ENCODE results near the gene FANCE. TPM values are rescaled to one million over a fixed set of nuclear protein-coding genes. Genes with fewer than 3 reads are reported as not detected.
"Not testable (repeated sequence)": the region's sequence is repeated elsewhere in the genome, so short reads cannot be mapped to it uniquely, and the experiment has no call there.

FANCE gene
- total and polyA plus RNA-seq, 8 donors = 5.4 to 13.7 (median 11.6) TPM

GRCh38 chr6:35511562-35511941 lies 59.4 kb downstream of the FANCE start:
- no peaks in the 10 kb centered on the region for H3K36me3 ChIP-seq
- ATAC-seq (no peak), DNase-seq (peak in 1 of 4 donors; percentile 73)
- H3K27me3 ChIP-seq = peaks cover 11 to 57% of the 10 kb centered on the region in 2 donors
- TF ChIP-seq CTCF (IDR thresholded peaks at IDR 0.05) = no peak
- no peaks in the 10 kb centered on the region for H3K9me3 ChIP-seq
- intact Hi-C loops (cut with DNase I) = no loop called here
- H3K27ac ChIP-seq = no peak overlapping the region
- no peaks in the 10 kb centered on the region for H3K4me1 ChIP-seq
- no peak overlapping the region for H3K4me3 ChIP-seq

- DNase-seq (peak in 1 of 4 donors; percentile 64), ATAC-seq (no peak)
- H3K4me3 ChIP-seq = no peak overlapping the region
- intact Hi-C loops (cut with DNase I) = no loop called here
- no peaks in the 10 kb centered on the region for H3K36me3 ChIP-seq
- TF ChIP-seq CTCF (IDR thresholded peaks at IDR 0.05) = no peak
- peaks cover 11 to 53% of the 10 kb centered on the region in 2 donors for H3K27me3 ChIP-seq
- H3K27ac ChIP-seq = no peak overlapping the region
- no peaks in the 10 kb centered on the region for H3K4me1 ChIP-seq
- H3K9me3 ChIP-seq = no peaks in the 10 kb centered on the region
These were observed 59.9 kb downstream of the FANCE start for GRCh38 chr6:35512006-35512405.

- intact Hi-C loops (cut with DNase I) = no loop called here
- ATAC-seq = no peak
- peaks cover 11 to 53% of the 10 kb centered on the region in 2 donors for H3K27me3 ChIP-seq
- H3K27ac ChIP-seq = no peak within 1 kb of the TSS
- peak in 1 of 4 donors; percentile 24 for DNase-seq
- no peak within 1 kb of the TSS for H3K4me3 ChIP-seq
- no peak for TF ChIP-seq CTCF (IDR thresholded peaks at IDR 0.05)
- no peaks in the 10 kb centered on the region for H3K4me1 ChIP-seq
- no peaks in the 10 kb centered on the region for H3K36me3 ChIP-seq
- no peaks in the 10 kb centered on the region for H3K9me3 ChIP-seq
These were observed 60.6 kb downstream of the FANCE start, which contains the start of gene TULP1 for GRCh38 chr6:35512740-35513139. Gene TULP1 (minus strand): TSS chr6:35512896. CDS start chr6:35512858, 38 bp downstream.

GRCh38 chr6:35514587-35514986 lies 62.4 kb downstream of the FANCE start:
- Histone ChIP-seq H3K4me1 (no peaks in the 10 kb centered on the region), H3K4me3 (no peak overlapping the region), H3K27me3 (peaks cover 11 to 42% of the 10 kb centered on the region in 2 donors), H3K9me3 (no peaks in the 10 kb centered on the region), H3K36me3 (no peaks in the 10 kb centered on the region), H3K27ac (no peak overlapping the region)
- no peak for TF ChIP-seq CTCF (IDR thresholded peaks at IDR 0.05)
- intact Hi-C loops (cut with DNase I) = no loop called here
- ATAC-seq (no peak), DNase-seq (no peak)

GRCh38 chr6:35515939-35516338 lies 63.8 kb downstream of the FANCE start:
- ATAC-seq; H3K4me3 ChIP-seq; H3K4me1 ChIP-seq; intact Hi-C loops (cut with DNase I); H3K27ac ChIP-seq; H3K9me3 ChIP-seq; DNase-seq; H3K36me3 ChIP-seq: not testable (repeated sequence)
- H3K27me3 ChIP-seq = peaks cover 11 to 28% of the 10 kb centered on the region in 2 donors

Small RNA genes lying within 50 kb of the gene (microRNA-seq; reads per million reads assigned to microRNA genes)
- 0.14 to 1.3 reads per million in 2 donors for gene MIR7111

Other genes starting within 250 kb of the FANCE start
- gene SCUBE3, start 238.4 kb upstream of the FANCE start, total RNA-seq = 1 to 10 TPM; 2.2 TPM
- gene SCUBE3, start 238.4 kb upstream of the FANCE start, polyA plus RNA-seq (ENCODE audit: insufficient read length in 6 of 6) = 1 to 10 TPM; 3.5 to 4.7 (median 4.3) TPM
- gene ZNF76, start 192.6 kb upstream of the FANCE start, total RNA-seq = 10 to 100 TPM; 28.3 to 32.5 TPM
- gene ZNF76, start 192.6 kb upstream of the FANCE start, polyA plus RNA-seq (ENCODE audit: insufficient read length in 6 of 6) = 10 to 100 TPM; 36.8 to 44.4 (median 42.4) TPM
- gene DEF6, start 154.5 kb upstream of the FANCE start, total RNA-seq = 10 to 100 TPM in 1 of 2 donors, 1 to 10 TPM in 1; 9.9 to 21.9 TPM
- gene DEF6, start 154.5 kb upstream of the FANCE start, polyA plus RNA-seq (ENCODE audit: insufficient read length in 6 of 6) = 1 to 10 TPM; 6.4 to 9.2 (median 7.5) TPM
- 10 to 100 TPM; 23.5 to 28.4 TPM for gene PPARD, start 109.8 kb upstream of the FANCE start, total RNA-seq
- 10 to 100 TPM; 21.0 to 25.4 (median 23.9) TPM for gene PPARD, start 109.8 kb upstream of the FANCE start, polyA plus RNA-seq (ENCODE audit: insufficient read length in 6 of 6)
- 1,000 to 10,000 TPM in 1 of 2 donors, 100 to 1,000 TPM in 1; 858 to 1,030 TPM for gene RPL10A, start 16.1 kb downstream of the FANCE start, total RNA-seq
- gene RPL10A, start 16.1 kb downstream of the FANCE start, polyA plus RNA-seq (ENCODE audit: insufficient read length in 6 of 6) = 1,000 to 10,000 TPM; 2,223 to 2,634 (median 2,506) TPM
- 10 to 100 TPM; 18.1 to 22.4 TPM for gene TEAD3, start 44.7 kb downstream of the FANCE start, total RNA-seq
- 10 to 100 TPM; 37.4 to 54.4 (median 48.0) TPM for gene TEAD3, start 44.7 kb downstream of the FANCE start, polyA plus RNA-seq (ENCODE audit: insufficient read length in 6 of 6)
- not detected for gene TULP1, start 60.6 kb downstream of the FANCE start, total RNA-seq
- gene TULP1, start 60.6 kb downstream of the FANCE start, polyA plus RNA-seq (ENCODE audit: insufficient read length in 6 of 6) = 10 to 100 TPM in 1 of 6 donors, 1 to 10 TPM in 5; 5.4 to 11.9 (median 7.7) TPM
- 100 to 1,000 TPM; 114 to 139 TPM for gene FKBP5, start 236.6 kb downstream of the FANCE start, total RNA-seq
- 10 to 100 TPM; 15.6 to 22.2 (median 18.5) TPM for gene FKBP5, start 236.6 kb downstream of the FANCE start, polyA plus RNA-seq (ENCODE audit: insufficient read length in 6 of 6)

Measured in left lung (tissue), 10 donors.